Measurements from ENCODE around the gene KLC1.

The KLC1 gene

DNA sequence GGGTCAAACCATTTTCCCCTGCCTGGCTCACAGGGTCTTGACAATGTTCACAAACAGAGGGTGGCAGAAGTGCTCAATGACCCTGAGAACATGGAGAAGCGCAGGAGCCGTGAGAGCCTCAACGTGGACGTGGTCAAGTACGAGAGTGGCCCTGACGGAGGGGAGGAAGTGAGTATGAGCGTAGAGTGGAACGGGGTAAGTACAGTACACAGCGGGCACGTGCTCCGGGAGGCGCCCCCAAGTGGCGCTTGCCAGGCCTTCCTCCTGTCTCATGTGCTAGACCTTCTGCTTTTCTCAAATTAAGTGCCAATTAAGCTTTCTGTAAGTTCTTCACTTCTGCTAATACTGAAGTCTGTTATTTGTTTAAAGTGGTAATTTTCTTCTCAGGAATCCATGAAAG lies 50.3 kb downstream of the KLC1 start:
- no peak overlapping the region for H3K4me3 ChIP-seq (ENCODE audit: low read length in 2 of 2)
- no peaks in the 10 kb centered on the region for H3K9me3 ChIP-seq (ENCODE audit: control insufficient read depth in 2 of 2, low read length in 2 of 2)
- H3K36me3 ChIP-seq (ENCODE audit: control insufficient read depth in 2 of 2, insufficient read depth in 2 of 2, low read length in 2 of 2) = peaks cover 52 to 53% of the 10 kb centered on the region in 2 donors
- H3K9ac ChIP-seq (ENCODE audit: low read length in 2 of 2) = no peak overlapping the region
- H3K27ac ChIP-seq (ENCODE audit: low read length) = peak overlapping the region; percentile 55
- H3K27me3 ChIP-seq (ENCODE audit: control insufficient read depth in 1 of 2, insufficient read depth in 2 of 2, low read length in 2 of 2) = no peaks in the 10 kb centered on the region
- peaks cover 11% of the 10 kb centered on the region for H3K4me1 ChIP-seq (ENCODE audit: control insufficient read depth, insufficient read depth, low read length)

DNA sequence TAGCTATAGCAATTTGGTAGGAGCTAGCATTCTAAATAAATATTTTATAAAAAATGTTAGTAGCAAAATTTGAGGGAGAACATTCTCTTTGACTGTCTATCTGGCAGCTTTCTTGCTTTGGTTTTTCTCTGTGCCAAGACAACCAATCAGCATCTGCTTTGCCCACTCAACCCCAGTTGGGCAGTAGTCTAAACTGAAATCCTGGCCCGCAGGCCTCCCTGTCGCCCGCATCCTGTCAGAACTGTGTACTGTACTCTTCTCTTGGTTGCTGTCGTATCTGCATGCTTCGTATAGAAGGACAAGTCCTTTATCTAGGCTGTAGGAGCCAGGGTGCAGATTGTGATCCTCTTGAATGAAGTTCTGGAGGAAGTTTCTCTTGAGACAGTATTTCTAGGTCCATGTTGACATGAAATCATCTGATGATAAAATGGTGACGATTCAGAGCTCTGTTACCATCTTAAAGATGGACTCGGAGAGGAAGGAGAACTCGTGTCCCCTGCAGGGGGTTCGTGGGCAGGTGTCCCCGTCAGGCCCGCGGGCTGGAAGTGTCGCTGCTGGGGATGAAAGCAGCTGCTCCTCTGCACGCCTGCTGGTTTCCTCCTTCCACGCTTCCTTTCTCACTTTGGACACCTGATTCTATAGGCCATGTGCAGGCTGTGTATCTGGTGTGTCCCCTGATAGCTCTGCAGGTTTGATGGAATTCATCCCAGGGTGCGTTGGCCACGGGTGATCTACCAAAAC lies 51.6 kb downstream of the KLC1 start:
- H3K27ac ChIP-seq (ENCODE audit: low read length) = no peak overlapping the region
- peaks cover 46 to 58% of the 10 kb centered on the region in 2 donors for H3K36me3 ChIP-seq (ENCODE audit: control insufficient read depth in 2 of 2, insufficient read depth in 2 of 2, low read length in 2 of 2)
- peaks cover 15% of the 10 kb centered on the region for H3K4me1 ChIP-seq (ENCODE audit: control insufficient read depth, insufficient read depth, low read length)
- no peaks in the 10 kb centered on the region for H3K9me3 ChIP-seq (ENCODE audit: control insufficient read depth in 2 of 2, low read length in 2 of 2)
- H3K27me3 ChIP-seq (ENCODE audit: control insufficient read depth in 1 of 2, insufficient read depth in 2 of 2, low read length in 2 of 2) = no peaks in the 10 kb centered on the region
- H3K9ac ChIP-seq (ENCODE audit: low read length in 2 of 2) = no peak overlapping the region
- no peak overlapping the region for H3K4me3 ChIP-seq (ENCODE audit: low read length in 2 of 2)

DNA sequence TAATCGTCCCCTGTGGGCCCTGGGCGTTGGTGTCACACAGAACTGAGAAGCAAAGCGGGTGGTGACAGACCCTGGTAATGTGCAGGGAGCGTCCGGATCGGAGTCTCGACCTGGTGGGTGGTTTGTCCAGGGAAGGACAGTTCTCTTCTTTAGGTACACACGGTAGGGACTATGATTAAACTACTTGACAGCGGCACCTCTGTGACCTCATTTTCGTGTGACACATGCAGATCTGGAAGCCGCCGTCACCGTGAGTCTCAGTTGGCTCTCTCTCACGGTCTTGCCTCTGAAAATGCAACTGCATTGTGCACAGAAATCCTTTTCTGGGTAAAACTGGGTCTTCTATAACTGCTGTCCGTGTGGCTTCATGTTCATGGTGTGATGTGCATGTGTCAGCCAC lies 54.1 kb downstream of the KLC1 start:
- no peak overlapping the region for H3K9ac ChIP-seq (ENCODE audit: low read length in 2 of 2)
- H3K4me1 ChIP-seq (ENCODE audit: control insufficient read depth, insufficient read depth, low read length) = peaks cover 15% of the 10 kb centered on the region
- peaks cover 47 to 54% of the 10 kb centered on the region in 2 donors for H3K36me3 ChIP-seq (ENCODE audit: control insufficient read depth in 2 of 2, insufficient read depth in 2 of 2, low read length in 2 of 2)
- no peak overlapping the region for H3K4me3 ChIP-seq (ENCODE audit: low read length in 2 of 2)
- H3K27ac ChIP-seq (ENCODE audit: low read length) = no peak overlapping the region
- no peaks in the 10 kb centered on the region for H3K9me3 ChIP-seq (ENCODE audit: control insufficient read depth in 2 of 2, low read length in 2 of 2)
- H3K27me3 ChIP-seq (ENCODE audit: control insufficient read depth in 1 of 2, insufficient read depth in 2 of 2, low read length in 2 of 2) = no peaks in the 10 kb centered on the region

DNA sequence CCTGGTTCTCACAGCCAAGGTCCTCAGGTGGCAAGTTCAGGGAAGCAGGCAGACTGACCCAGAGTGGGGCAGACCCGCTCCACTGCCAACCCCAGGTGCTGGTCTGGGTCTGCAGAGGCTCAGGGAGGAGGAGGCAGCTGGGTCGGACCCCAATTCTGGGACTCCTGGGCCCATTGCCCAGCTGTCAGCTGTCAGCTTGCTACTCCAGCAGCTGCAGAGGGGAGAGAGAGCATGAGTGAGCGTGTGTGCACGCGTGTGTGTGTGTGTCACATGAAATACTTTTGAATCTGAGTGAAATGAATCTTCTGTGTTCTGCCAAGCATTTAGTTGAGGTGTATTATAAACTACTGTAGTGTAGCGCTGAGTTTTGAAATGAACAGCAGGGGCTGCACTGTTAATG lies 55.5 kb downstream of the KLC1 start:
- Histone ChIP-seq H3K9ac (ENCODE audit: low read length in 2 of 2) (no peak overlapping the region), H3K27me3 (ENCODE audit: control insufficient read depth in 1 of 2, insufficient read depth in 2 of 2, low read length in 2 of 2) (no peaks in the 10 kb centered on the region), H3K4me3 (ENCODE audit: low read length in 2 of 2) (no peak overlapping the region), H3K4me1 (ENCODE audit: control insufficient read depth, insufficient read depth, low read length) (peaks cover 12% of the 10 kb centered on the region), H3K9me3 (ENCODE audit: control insufficient read depth in 2 of 2, low read length in 2 of 2) (no peaks in the 10 kb centered on the region), H3K27ac (ENCODE audit: low read length) (no peak overlapping the region), H3K36me3 (ENCODE audit: control insufficient read depth in 2 of 2, insufficient read depth in 2 of 2, low read length in 2 of 2) (peaks cover 41 to 47% of the 10 kb centered on the region in 2 donors)

DNA sequence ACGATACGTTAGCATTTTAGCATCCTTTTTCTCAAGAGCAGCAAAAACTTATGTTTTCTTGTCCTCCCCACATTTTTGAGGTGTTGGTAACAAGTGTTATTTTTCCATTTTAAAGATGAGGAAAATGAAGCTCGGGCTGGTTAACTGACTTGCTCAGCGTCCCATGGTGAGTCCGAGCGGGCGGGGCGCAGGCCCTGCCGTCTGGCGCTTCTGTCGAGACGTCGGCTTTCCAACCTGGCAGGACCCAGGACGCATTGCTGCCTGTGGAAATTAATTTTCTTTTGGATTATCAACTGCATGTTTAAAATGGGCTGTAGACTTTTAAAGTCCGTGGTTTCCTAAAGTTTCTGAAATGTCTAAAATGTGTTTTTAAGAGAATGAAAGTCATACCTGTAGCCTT lies 55.9 kb downstream of the KLC1 start:
- H3K27ac ChIP-seq (ENCODE audit: low read length) = no peak overlapping the region
- no peak overlapping the region for H3K9ac ChIP-seq (ENCODE audit: low read length in 2 of 2)
- H3K4me1 ChIP-seq (ENCODE audit: control insufficient read depth, insufficient read depth, low read length) = peaks cover 10% of the 10 kb centered on the region
- no peaks in the 10 kb centered on the region for H3K9me3 ChIP-seq (ENCODE audit: control insufficient read depth in 2 of 2, low read length in 2 of 2)
- H3K4me3 ChIP-seq (ENCODE audit: low read length in 2 of 2) = no peak overlapping the region
- no peaks in the 10 kb centered on the region for H3K27me3 ChIP-seq (ENCODE audit: control insufficient read depth in 1 of 2, insufficient read depth in 2 of 2, low read length in 2 of 2)
- H3K36me3 ChIP-seq (ENCODE audit: control insufficient read depth in 2 of 2, insufficient read depth in 2 of 2, low read length in 2 of 2) = peaks cover 37 to 46% of the 10 kb centered on the region in 2 donors

DNA sequence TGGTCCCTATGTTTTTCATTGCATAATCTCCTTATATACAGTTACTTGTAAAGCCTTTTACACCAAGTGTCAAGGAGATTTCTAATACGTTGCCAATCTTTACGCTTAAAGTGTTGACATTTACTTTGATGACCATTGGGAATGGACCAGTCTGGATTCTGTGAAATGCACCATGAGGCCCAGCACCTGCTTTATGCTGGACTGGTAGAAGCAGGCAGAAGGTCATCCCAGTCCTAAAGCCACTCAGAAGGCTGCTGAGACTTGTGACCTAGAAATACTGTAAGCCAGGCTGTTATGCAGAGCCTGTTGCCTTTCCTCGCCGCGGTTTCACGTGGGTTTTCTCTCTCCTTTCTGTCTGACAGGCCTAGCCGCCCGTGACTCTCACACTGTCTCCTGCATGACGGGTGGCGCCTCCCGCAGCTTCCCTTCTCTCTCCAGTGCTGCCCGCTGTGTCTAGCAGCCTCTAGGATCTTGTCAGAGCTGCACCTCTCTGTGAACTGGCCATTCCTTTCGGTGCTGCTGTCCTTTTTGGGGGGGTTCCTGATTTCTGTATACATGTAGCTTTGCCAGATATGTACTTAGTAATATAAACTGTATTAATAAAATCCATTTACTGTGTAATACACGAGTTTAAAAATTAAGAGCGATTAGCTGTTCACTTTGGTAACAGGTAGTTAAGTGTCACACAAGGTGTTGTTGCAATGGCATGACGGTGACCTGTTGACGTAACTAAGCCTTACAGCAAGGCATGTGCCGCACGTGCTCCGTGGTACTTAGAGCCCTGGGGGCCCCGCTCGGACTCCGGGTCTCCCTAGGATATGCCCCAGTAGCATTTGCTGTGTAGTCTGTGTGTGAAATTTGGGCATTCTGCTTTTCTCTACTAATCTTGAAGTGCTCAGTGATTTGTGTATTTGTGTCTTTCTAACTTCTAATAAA lies 56.5 kb downstream of the KLC1 start:
- H3K27me3 ChIP-seq (ENCODE audit: control insufficient read depth in 1 of 2, insufficient read depth in 2 of 2, low read length in 2 of 2) = no peaks in the 10 kb centered on the region
- H3K9me3 ChIP-seq (ENCODE audit: control insufficient read depth in 2 of 2, low read length in 2 of 2) = no peaks in the 10 kb centered on the region
- H3K4me1 ChIP-seq (ENCODE audit: control insufficient read depth, insufficient read depth, low read length) = peaks cover 12% of the 10 kb centered on the region
- no peak overlapping the region for H3K27ac ChIP-seq (ENCODE audit: low read length)
- H3K36me3 ChIP-seq (ENCODE audit: control insufficient read depth in 2 of 2, insufficient read depth in 2 of 2, low read length in 2 of 2) = peaks cover 38 to 45% of the 10 kb centered on the region in 2 donors
- H3K4me3 ChIP-seq (ENCODE audit: low read length in 2 of 2) = no peak overlapping the region
- no peak overlapping the region for H3K9ac ChIP-seq (ENCODE audit: low read length in 2 of 2)

DNA sequence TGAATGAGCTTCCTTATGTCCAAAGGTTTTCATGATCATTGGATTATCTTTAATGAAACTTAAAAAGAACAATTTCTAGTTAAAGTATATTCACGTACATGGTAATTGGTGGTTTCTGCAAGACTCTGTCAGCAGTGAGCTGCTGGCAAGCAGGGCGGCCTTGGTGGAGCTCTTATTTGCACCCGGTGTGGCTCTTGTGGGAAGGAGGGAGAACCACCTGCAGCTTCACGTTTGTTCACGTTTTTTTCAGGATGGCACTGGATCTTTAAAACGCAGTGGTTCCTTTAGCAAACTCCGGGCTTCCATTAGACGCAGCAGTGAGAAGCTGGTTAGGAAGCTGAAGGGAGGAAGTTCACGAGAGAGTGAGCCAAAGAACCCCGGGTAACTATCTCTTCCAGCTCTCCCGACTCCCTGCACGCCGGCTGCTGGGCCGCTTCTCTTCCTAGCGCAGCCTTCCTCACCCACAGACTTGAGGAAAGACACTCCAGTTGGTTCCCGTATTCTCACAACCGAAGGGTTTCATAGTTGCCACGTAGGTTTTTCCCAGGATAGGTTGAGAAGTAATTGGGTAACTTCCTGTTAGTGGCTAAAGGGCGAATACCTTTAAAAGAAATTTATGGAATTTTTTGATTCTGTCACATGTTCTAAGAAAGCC lies 57.9 kb downstream of the KLC1 start:
- Histone ChIP-seq H3K4me1 (ENCODE audit: control insufficient read depth, insufficient read depth, low read length) (peaks cover 12% of the 10 kb centered on the region), H3K9ac (ENCODE audit: low read length in 2 of 2) (no peak overlapping the region), H3K27me3 (ENCODE audit: control insufficient read depth in 1 of 2, insufficient read depth in 2 of 2, low read length in 2 of 2) (no peaks in the 10 kb centered on the region), H3K9me3 (ENCODE audit: control insufficient read depth in 2 of 2, low read length in 2 of 2) (no peaks in the 10 kb centered on the region), H3K4me3 (ENCODE audit: low read length in 2 of 2) (no peak overlapping the region), H3K36me3 (ENCODE audit: control insufficient read depth in 2 of 2, insufficient read depth in 2 of 2, low read length in 2 of 2) (peaks cover 31 to 40% of the 10 kb centered on the region in 2 donors), H3K27ac (ENCODE audit: low read length) (no peak overlapping the region)

DNA sequence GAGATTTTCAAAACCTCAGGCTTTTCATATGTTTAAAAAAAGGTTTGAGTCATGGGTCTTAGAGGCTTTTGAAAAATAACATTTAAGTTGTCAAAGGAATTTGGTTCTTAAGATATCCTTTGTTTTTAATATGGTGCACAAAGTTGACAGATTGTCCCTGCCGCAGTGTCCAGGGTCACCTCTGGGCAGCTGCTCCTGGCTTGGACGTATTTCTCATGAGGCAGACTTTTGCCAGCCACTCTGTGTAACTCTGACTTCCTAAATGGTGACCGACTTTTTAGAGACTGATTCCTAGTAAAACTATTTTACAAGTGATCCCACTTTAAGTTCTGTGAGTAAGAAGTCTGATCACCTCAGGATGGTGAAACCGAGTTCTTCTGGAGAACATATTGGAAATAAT lies 58.7 kb downstream of the KLC1 start:
- H3K36me3 ChIP-seq (ENCODE audit: control insufficient read depth in 2 of 2, insufficient read depth in 2 of 2, low read length in 2 of 2) = peaks cover 35 to 45% of the 10 kb centered on the region in 2 donors
- no peak overlapping the region for H3K27ac ChIP-seq (ENCODE audit: low read length)
- no peak overlapping the region for H3K4me3 ChIP-seq (ENCODE audit: low read length in 2 of 2)
- H3K27me3 ChIP-seq (ENCODE audit: control insufficient read depth in 1 of 2, insufficient read depth in 2 of 2, low read length in 2 of 2) = no peaks in the 10 kb centered on the region
- H3K9ac ChIP-seq (ENCODE audit: low read length in 2 of 2) = no peak overlapping the region
- H3K9me3 ChIP-seq (ENCODE audit: control insufficient read depth in 2 of 2, low read length in 2 of 2) = no peaks in the 10 kb centered on the region
- H3K4me1 ChIP-seq (ENCODE audit: control insufficient read depth, insufficient read depth, low read length) = peaks cover 12% of the 10 kb centered on the region

DNA sequence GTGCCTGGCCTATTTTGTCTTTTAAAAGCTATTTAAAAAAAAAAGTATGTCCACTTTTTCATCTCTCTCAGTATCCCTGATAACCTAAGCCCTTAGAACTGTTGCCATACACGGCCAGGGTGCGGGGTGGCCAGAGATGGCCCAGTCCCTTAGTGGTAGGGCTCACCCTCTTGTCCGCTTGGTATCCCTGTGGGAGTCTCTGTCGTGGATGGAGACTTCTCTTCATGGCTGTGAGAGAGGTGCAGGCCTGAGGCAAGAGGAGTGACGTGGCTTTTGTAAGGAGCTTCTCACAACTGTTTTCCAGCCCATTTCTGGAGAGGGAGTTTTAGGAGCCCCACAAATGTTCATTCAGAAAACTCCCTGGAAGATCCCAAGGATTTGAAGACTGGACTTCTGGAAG lies 59.4 kb downstream of the KLC1 start:
- peaks cover 12% of the 10 kb centered on the region for H3K4me1 ChIP-seq (ENCODE audit: control insufficient read depth, insufficient read depth, low read length)
- H3K9ac ChIP-seq (ENCODE audit: low read length in 2 of 2) = no peak overlapping the region
- no peak overlapping the region for H3K4me3 ChIP-seq (ENCODE audit: low read length in 2 of 2)
- no peaks in the 10 kb centered on the region for H3K9me3 ChIP-seq (ENCODE audit: control insufficient read depth in 2 of 2, low read length in 2 of 2)
- H3K27ac ChIP-seq (ENCODE audit: low read length) = no peak overlapping the region
- no peaks in the 10 kb centered on the region for H3K27me3 ChIP-seq (ENCODE audit: control insufficient read depth in 1 of 2, insufficient read depth in 2 of 2, low read length in 2 of 2)
- H3K36me3 ChIP-seq (ENCODE audit: control insufficient read depth in 2 of 2, insufficient read depth in 2 of 2, low read length in 2 of 2) = peaks cover 36 to 44% of the 10 kb centered on the region in 2 donors

DNA sequence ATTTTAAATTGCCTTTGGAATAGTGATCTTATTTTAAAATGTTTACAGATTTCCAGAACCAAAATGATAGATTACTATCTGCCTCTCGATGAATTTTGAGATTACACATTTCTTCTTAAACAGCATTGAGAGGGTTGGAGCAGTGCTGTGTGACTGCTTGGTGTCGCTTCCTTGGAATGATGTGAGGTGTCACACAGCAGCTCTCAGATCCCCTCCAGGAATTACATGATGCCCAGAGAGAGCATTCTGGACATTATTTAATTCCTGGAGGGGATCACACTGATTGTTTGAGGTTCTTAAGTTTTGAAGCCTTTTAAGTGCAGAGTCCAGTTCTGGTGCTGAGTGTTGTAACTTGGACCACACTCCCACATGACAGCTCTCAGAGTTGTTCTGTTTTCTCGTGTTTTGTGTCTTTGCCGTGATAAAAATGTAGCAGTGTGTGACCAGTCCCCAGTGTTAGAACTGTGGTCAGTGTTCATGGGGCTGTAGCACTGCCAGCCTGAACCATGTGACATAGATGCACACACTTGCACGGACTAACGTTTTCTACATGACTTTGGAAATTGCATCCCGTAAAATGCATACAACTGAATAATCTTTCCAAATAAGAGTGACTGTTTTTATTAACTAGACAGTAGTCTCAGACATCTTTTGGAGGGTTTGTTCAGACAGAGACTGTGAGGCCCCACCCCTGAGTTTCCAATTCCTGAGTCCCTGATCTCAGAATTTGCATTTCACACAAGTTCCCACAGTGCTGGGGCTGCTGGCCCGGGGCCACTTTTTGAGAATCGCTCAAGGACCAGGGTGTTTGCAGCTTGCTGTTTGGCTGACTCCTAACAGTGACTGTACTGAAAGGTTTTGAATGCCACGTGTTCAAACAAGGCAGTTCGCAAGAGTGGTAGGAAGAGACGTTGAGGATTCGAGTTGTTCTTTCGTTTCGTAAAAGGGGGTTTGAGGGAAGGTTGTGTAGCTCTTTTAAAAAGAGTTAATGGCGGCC lies 60.2 kb downstream of the KLC1 start:
- Histone ChIP-seq H3K9ac (ENCODE audit: low read length in 2 of 2) (no peak overlapping the region), H3K36me3 (ENCODE audit: control insufficient read depth in 2 of 2, insufficient read depth in 2 of 2, low read length in 2 of 2) (peaks cover 41 to 48% of the 10 kb centered on the region in 2 donors), H3K27me3 (ENCODE audit: control insufficient read depth in 1 of 2, insufficient read depth in 2 of 2, low read length in 2 of 2) (no peaks in the 10 kb centered on the region), H3K4me1 (ENCODE audit: control insufficient read depth, insufficient read depth, low read length) (peaks cover 12% of the 10 kb centered on the region), H3K27ac (ENCODE audit: low read length) (no peak overlapping the region), H3K4me3 (ENCODE audit: low read length in 2 of 2) (no peak overlapping the region), H3K9me3 (ENCODE audit: control insufficient read depth in 2 of 2, low read length in 2 of 2) (no peaks in the 10 kb centered on the region)

All from stomach smooth muscle (tissue), 2 donors.